ENCODE data around the gene SLC2A6.

GRCh38 chr9:133513214-133514100, 34.6 kb upstream of the SLC2A6 start:
- TF ChIP-seq, protein P1, sequence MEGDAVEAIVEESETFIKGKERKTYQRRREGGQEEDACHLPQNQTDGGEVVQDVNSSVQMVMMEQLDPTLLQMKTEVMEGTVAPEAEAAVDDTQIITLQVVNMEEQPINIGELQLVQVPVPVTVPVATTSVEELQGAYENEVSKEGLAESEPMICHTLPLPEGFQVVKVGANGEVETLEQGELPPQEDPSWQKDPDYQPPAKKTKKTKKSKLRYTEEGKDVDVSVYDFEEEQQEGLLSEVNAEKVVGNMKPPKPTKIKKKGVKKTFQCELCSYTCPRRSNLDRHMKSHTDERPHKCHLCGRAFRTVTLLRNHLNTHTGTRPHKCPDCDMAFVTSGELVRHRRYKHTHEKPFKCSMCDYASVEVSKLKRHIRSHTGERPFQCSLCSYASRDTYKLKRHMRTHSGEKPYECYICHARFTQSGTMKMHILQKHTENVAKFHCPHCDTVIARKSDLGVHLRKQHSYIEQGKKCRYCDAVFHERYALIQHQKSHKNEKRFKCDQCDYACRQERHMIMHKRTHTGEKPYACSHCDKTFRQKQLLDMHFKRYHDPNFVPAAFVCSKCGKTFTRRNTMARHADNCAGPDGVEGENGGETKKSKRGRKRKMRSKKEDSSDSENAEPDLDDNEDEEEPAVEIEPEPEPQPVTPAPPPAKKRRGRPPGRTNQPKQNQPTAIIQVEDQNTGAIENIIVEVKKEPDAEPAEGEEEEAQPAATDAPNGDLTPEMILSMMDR (IDR thresholded peaks at IDR 0.05; ENCODE audit: low read length) = no peak
- no peak for TF ChIP-seq EZH2 (IDR thresholded peaks at IDR 0.05; ENCODE audit: borderline replicate concordance, low read length)

All from OCI-LY1 (cell line).